ENCODE measurements around the gene XAGE3.
"Not testable (repeated sequence)": the region's sequence is repeated elsewhere in the genome, so short reads cannot be mapped to it uniquely, and the experiment has no call there.

Gene XAGE3

DNA sequence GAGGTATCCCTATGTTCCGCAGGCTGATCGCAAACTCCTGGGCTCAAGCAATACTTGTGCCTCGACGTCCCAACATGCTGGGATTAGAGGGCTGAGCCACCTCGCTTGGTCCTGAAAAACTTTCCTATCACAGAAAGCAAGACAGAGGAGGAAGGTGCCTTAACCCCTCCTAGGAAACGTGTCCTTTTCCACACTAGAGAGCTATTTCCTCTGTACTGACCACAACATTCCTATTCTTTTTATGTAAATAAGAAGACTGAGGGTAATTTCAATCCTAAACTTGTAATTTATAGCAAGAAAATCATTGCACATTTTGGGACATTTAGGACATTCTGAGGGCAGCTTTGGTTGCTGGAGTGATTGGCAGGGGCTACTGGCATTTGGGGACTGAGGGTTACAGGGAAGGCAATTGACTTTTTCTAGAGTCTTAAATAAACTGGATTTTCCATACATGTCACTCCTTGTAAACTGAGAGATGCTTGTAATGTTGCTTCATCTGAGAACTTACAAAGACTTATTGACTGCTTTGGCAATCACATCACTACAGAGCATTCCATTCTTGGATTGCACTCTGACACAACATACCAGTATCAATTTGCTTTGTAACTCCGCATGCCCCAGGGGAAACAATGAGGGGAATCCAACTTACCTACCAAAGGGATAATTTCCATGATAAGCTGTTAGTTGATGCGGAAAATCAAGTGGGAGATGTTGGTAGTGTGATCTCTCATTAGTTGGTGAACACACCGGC, 15.6 kb downstream of the XAGE3 start:
- FAIRE-seq (peak; percentile 26), DNase-seq (ENCODE audit: extremely low spot score, insufficient read length, low read depth) (no peak)

DNA sequence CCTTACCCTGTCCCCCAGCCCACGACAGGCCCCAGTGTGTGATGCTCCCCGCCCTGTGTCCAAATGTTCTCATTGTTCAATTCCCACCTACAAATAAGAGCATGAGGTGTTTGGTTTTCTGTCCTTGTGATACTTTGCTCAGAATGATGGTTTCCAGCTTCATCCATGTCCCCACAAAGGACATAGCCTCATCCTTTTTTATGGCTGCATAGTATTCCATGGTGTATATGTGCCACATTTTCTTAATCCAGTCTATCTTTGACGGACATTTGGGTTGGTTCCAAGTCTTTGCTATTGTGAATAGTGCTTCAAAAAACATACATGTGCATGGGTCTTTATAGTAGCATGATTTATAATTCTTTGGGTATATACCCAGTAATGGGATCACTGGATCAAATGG, 24.3 kb downstream of the XAGE3 start:
- not testable (repeated sequence) for FAIRE-seq; DNase-seq (ENCODE audit: extremely low spot score, insufficient read length, low read depth)

DNA sequence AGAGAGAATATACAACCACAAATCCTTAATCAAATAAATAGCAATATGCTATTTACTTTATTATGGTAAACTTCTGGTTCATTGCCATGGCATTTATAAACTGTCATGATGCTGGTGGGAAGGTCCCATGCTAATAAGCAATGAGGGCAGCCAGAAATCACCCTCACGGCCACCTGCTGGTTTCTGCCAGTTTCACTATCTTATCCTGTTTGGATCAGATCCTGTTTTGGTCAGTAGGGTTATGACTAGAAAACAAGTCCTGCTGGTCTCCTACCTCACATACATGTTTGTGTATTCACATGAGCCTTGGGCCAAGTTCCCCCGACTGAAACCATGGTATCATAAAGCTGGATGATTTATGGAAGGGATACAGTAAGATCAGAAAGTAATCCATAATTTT, 28.7 kb downstream of the XAGE3 start:
- FAIRE-seq = peak; percentile 9
- no peak for DNase-seq (ENCODE audit: extremely low spot score, insufficient read length, low read depth)

DNA sequence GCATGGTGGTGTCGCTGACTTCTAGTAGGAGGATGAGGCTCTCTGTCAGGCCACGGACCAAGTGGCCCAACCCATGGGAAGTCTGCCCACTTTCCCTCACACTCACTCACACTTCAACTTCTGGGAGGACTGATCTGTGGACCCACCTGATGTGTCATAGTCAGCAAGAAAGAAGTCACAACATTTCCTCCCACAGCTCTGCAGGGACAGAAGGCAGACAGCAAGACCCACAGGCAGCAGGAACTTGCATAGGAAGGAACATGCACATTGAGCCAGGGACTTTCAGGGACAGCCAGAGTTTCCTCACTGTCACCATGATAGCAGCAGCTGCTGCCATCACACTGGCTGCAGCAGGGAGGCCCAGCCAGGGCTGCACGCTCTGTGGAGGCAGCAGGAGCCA, 37.3 kb downstream of the XAGE3 start:
- no peak for FAIRE-seq
- DNase-seq (ENCODE audit: extremely low spot score, insufficient read length, low read depth) = no peak

DNA sequence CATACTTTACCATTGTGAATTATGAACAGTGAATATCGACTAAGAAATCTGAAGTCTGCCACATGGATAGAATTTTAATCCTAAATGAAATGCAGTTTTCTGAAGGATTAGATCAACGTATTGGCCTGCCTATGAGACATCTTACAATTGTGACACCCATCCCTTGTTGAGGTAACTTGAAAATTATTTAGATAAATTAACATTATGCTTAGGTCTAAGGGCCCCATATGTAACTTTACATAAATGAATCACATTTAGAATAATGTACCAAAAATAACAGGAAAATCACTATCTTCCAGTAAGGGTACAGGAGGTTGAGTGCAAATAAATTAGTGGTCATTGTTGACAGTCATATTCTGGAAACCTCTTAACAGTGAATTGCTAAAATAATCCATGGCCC, 43.3 kb downstream of the XAGE3 start:
- DNase-seq (ENCODE audit: extremely low spot score, insufficient read length, low read depth) = no peak
- no peak for FAIRE-seq

DNA sequence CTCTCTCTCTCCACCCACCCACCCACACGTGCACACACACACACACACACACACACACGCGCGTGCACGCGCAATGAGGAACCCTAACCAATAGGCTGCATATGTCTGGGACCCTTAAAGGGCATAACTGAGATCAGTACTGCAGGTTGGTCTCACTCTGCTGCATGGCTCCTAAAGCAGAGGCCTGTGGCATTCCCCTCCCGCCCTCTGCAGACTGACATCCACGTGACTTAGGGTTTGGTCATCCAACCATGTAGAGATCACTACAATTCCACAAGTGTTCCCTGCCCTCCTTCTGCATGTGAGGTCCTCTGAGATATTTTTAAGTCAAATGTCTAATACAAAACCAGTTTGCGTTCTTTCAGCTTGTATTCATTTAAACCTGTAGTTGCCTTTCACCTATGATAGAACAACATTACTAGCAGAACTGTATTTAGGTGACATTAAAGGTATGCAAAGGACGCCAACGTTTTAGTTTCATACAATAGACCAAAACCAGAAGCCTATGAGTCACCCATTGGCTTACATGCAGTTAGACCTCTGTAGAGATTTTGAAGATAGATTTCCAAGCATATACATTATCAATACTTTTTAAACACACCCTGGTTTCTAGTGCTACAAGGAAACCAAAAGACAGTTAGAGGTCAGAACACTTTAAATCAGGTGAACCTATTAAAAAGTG, 46.7 kb downstream of the XAGE3 start:
- FAIRE-seq (no peak), DNase-seq (ENCODE audit: extremely low spot score, insufficient read length, low read depth) (no peak)

DNA sequence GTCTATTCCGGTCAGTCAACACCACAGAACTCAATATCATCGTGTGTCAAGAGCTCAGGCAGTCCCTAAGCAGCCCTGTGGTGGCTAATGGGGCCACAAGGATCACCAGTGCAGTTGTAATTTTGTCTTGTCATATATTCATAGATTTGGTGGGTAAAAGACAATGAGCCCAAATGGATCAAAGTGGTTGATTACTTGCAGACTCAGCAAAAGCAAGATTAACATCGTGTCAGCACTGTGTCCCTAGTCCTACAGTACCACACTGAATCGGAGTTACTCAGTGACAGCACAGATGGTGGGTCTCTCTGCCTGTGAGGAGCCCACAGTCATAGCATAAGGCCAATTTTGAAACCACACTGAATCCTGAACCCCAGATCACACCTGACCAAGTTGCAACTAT, 48.1 kb downstream of the XAGE3 start:
- FAIRE-seq = no peak
- no peak for DNase-seq (ENCODE audit: extremely low spot score, insufficient read length, low read depth)
